GM11168 (cell line): ENCODE measurements around the gene PHF1.

Source experiments
- in situ Hi-C: fragments of 300-500 bp; cut with MboI; formaldehyde crosslinking; loops from one replicate; pipeline ENCODE4 v1.12.0; 2022; ENCODE audit warnings: low sequenced_read_pairs; ENCODE audit not compliant: unreplicated experiment

PHF1 gene

GRCh38 chr6:33430991-33431879 lies 20.4 kb downstream of the PHF1 start:
- in situ Hi-C loops = no loop called here

GRCh38 chr6:33431880-33432541 lies 21.2 kb downstream of the PHF1 start:
- in situ Hi-C loops = no loop called here

- in situ Hi-C loops = no loop called here
Observed at GRCh38 chr6:33432546-33432945, 21.7 kb downstream of the PHF1 start.

- in situ Hi-C loops = no loop called here
Observed at GRCh38 chr6:33433001-33433543, 22.3 kb downstream of the PHF1 start.

- in situ Hi-C loops = no loop called here
Observed at GRCh38 chr6:33433544-33434191, 22.9 kb downstream of the PHF1 start.

- in situ Hi-C loops = no loop called here
Observed at GRCh38 chr6:33434961-33435360, 24.1 kb downstream of the PHF1 start.

- in situ Hi-C loops = no loop called here
Observed at GRCh38 chr6:33437666-33438065, 26.9 kb downstream of the PHF1 start.

GRCh38 chr6:33438978-33439594 lies 28.3 kb downstream of the PHF1 start:
- in situ Hi-C loops = no loop called here

- in situ Hi-C loops = no loop called here
Observed at GRCh38 chr6:33439956-33440648, 29.3 kb downstream of the PHF1 start.

GRCh38 chr6:33440649-33441309 lies 30.0 kb downstream of the PHF1 start:
- in situ Hi-C loops = no loop called here

- in situ Hi-C loops = no loop called here
Observed at GRCh38 chr6:33441457-33441856, 30.6 kb downstream of the PHF1 start.

- in situ Hi-C loops = no loop called here
Observed at GRCh38 chr6:33442283-33442682, 31.5 kb downstream of the PHF1 start.

- in situ Hi-C loops = no loop called here
Observed at GRCh38 chr6:33443025-33443424, 32.2 kb downstream of the PHF1 start.

- in situ Hi-C loops = no loop called here
Observed at GRCh38 chr6:33443619-33444504, 33.0 kb downstream of the PHF1 start.

GRCh38 chr6:33445119-33445603 lies 34.3 kb downstream of the PHF1 start:
- in situ Hi-C loops = loop anchor here (5.0 kb wide), 1 partner anchor 132 kb away; no protein-coding TSS in a partner anchor

- in situ Hi-C loops = loop anchor here (5.0 kb wide), 1 partner anchor 131 kb away; no protein-coding TSS in a partner anchor
Observed at GRCh38 chr6:33446356-33446755, 35.5 kb downstream of the PHF1 start.

- in situ Hi-C loops = no loop called here
Observed at GRCh38 chr6:33450434-33450833, 39.6 kb downstream of the PHF1 start.

- in situ Hi-C loops = no loop called here
Observed at GRCh38 chr6:33451606-33452005, 40.8 kb downstream of the PHF1 start.
